Mammary epithelial cell (primary cell): Measurements from ENCODE around the gene FREY1.

Source experiments
- EZH2 ChIP-seq: IDR thresholded peaks from 2 replicates; pipeline ENCODE4 v1.6.1; 2012; ENCODE audit warnings: low read length, inconsistent platforms, borderline replicate concordance
- TF ChIP-seq, protein P1 (sequence below), 2 donors: IDR thresholded peaks in 1 of 2; conservative IDR thresholded peaks in 1 of 2; 2 replicates each; pipeline ENCODE4 v1.5.1; 2011 to 2012; ENCODE audit warnings: inconsistent platforms in 2 of 2, low read length in 2 of 2, mild to moderate bottlenecking in 2 of 2, control low read depth in 1 of 2, low read depth in 1 of 2; ENCODE audit not compliant: insufficient read depth in 1 of 2; ENCODE audit errors: extremely low read depth in 1 of 2

DNA sequence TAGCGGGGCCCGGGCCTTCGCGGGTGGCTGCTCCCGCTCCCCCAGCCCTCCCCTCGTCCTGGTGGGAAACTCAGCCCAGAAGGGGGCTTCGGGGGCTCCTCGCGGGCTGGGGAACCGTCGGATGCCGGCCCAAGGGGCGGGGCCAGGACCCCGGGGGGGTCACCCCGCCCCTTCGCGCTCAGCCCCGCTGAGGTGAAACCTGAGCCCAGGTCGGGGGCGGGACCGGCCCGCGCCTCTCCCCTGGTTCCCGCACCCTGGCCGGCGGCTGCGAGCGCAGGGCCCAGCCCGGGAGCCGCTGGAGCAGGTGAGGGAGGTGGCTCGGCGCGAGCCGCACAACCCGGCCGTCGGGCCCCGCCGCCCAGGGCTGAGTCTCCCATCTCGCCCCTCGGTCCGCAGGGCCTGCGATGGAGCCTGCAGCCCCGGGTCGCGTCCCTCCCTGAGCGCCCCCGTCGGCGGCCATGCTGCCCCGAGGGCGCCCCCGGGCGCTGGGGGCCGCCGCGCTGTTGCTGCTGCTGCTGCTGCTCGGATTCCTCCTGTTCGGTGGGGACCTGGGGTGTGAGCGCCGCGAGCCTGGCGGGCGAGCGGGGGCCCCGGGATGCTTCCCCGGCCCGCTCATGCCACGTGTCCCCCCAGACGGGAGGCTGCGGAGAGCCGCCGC lies 15.5 kb upstream of the FREY1 start, which contains the start of gene LARGE2:
- TF ChIP-seq, protein P1, sequence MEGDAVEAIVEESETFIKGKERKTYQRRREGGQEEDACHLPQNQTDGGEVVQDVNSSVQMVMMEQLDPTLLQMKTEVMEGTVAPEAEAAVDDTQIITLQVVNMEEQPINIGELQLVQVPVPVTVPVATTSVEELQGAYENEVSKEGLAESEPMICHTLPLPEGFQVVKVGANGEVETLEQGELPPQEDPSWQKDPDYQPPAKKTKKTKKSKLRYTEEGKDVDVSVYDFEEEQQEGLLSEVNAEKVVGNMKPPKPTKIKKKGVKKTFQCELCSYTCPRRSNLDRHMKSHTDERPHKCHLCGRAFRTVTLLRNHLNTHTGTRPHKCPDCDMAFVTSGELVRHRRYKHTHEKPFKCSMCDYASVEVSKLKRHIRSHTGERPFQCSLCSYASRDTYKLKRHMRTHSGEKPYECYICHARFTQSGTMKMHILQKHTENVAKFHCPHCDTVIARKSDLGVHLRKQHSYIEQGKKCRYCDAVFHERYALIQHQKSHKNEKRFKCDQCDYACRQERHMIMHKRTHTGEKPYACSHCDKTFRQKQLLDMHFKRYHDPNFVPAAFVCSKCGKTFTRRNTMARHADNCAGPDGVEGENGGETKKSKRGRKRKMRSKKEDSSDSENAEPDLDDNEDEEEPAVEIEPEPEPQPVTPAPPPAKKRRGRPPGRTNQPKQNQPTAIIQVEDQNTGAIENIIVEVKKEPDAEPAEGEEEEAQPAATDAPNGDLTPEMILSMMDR (conservative IDR thresholded peaks at IDR 0.05 in 1 of 2, IDR thresholded peaks at IDR 0.05 in 1 of 2; ENCODE audit: extremely low read depth in 1 of 2, insufficient read depth in 1 of 2, low read depth in 1 of 2, low read length in 2 of 2) = no peak
- TF ChIP-seq EZH2 = no peak
